ENCODE data around the gene KLK3.

GRCh38 chr19:50880241-50880640 lies 25.5 kb downstream of the KLK3 start:
- no peak for TF ChIP-seq ARNT (IDR thresholded peaks at IDR 0.05)
- TF ChIP-seq LEF1 (IDR thresholded peaks at IDR 0.05; ENCODE audit: borderline replicate concordance), result no peak
- no peak for TF ChIP-seq SUZ12 (IDR thresholded peaks at IDR 0.05)
- no peak for TF ChIP-seq CTBP1 (IDR thresholded peaks at IDR 0.05; ENCODE audit: borderline replicate concordance)
